Stimulated activated CD4-positive, alpha-beta T cell treated with anti-CD3 and anti-CD28 coated beads, Interleukin-12 subunit alpha, Interleukin-12 subunit beta, amount 100 ng/mL, for 48 hours (primary cell): Measurements from ENCODE around the gene CENPP.

Experiments
- DNase-seq, 3 donors: peaks; one replicate each; pipeline ENCODE4 v3.0.0-alpha.2; 2020; ENCODE audit warnings: low read depth in 2 of 3, low spot score in 1 of 3

Gene CENPP

GRCh38 chr9:92668746-92669526 is 343.2 kb downstream of the CENPP start:
- peak in 2 of 3 donors; percentile 21 to 44 for DNase-seq

GRCh38 chr9:92669527-92669889 is 343.8 kb downstream of the CENPP start:
- DNase-seq, result peak in 1 of 3 donors; percentile 21
